NCI-H345 treated with DMSO at 0.1 percent for 48 hours (cell line): ENCODE data around the gene IER2.
"Not testable (repeated sequence)": the region's sequence is repeated elsewhere in the genome, so short reads cannot be mapped to it uniquely, and the experiment has no call there.

Experiments
- DNase-seq: peaks from one replicate; lab custom pipeline; 2025; ENCODE audit not compliant: unreplicated experiment; lab: John Stamatoyannopoulos, UW

Gene IER2

GRCh38 chr19:13163609-13164342, 13.6 kb downstream of the IER2 start:
- DNase-seq, result no peak

- no peak for DNase-seq
Observed at GRCh38 chr19:13164343-13165161, 14.3 kb downstream of the IER2 start.

DNA sequence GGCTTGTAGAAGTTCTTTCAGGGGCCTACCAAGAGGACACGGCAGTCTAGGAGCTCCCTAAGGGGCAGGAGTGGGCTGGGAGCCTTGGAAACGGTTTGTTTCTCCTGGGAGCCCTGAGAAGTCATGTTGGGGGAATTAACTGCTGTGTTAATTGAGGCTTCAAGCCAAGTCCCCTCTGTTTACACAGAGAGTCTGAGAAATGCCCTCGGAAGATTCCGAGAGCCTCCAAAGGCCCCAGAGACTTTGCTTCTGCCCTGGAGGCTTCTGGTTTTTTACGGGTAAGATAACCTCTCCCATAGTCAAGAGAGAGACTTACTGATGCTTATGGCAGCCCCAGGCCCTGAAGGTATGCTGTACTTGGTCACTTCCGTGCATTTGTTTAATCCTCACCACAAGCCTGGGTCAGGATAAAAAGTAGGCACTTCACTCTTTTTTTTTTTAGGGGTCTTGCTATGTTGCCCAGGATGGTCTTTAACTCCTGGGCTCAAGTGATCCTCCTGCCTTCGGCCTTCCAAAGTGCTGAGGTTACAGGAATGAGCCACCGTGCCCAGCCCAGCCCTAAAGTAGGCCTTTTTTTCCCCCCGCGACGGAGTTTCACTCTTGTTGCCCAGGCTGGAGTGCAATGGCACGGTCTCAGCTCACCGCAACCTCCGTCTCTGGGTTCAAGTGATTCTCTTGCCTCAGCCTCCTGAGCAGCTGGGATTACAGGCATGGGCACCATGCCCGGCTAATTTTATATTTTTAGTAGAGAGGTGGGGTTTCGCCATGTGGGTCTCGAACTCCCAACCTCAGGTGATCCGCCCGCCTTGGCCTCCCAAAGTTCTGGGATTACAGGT, 15.2 kb downstream of the IER2 start:
- DNase-seq, result no peak

GRCh38 chr19:13166151-13166550, 15.9 kb downstream of the IER2 start:
- DNase-seq, result not testable (repeated sequence)

- no peak for DNase-seq
Observed at GRCh38 chr19:13169769-13170168, 19.6 kb downstream of the IER2 start.

- DNase-seq, result no peak
Observed at GRCh38 chr19:13171146-13171545, 20.9 kb downstream of the IER2 start.

GRCh38 chr19:13172346-13173138, 22.3 kb downstream of the IER2 start:
- no peak for DNase-seq

DNA sequence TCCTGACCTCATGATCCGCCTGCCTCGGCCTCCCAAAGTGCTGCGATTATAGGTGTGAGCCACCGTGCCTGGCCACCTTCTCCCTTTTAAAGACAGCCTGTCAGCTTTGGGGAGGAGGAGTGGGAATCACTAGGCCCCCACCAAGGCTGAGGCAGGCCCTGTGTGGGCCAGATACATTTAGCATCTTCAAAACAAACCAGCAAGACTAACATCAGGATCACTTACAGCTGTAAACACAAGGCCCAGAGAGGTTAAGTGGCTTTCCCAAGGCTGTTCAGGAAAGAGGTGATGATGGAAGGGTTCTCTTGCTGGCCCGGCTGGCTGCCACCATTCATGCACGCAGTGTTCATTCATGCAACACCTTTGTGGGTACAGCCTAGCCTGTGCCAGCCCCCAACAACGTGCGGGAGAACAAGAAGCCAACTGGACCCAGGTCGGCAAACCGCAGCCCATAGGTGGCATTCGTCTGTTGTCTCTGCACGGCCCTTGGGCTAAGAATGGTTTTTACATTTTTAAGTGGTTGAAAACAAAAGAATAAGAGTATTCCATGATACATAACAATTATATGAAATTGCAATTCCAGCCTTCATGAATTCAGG, 23.0 kb downstream of the IER2 start:
- DNase-seq, result no peak

DNA sequence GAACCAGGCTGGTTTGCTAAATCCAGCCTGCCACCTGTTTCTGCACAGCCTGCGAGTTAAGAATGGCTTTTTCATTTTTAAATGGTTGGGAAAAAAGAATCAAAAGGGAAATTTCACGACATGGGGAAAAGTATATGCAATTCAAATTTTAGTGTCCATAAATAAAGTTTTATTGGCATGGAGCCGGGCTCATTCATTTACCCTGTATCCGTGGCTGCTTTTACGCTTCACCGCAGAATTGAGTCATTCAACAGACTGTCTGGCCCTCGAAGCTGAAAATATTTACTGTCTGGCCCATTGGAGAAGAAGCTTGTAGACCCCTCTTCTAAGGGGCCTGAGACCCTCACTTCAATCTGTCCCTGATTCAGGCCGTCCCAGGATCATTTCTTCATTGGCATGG, 26.1 kb downstream of the IER2 start:
- no peak for DNase-seq

- DNase-seq, result not testable (repeated sequence)
Observed at GRCh38 chr19:13177584-13177983, 27.4 kb downstream of the IER2 start.

DNA sequence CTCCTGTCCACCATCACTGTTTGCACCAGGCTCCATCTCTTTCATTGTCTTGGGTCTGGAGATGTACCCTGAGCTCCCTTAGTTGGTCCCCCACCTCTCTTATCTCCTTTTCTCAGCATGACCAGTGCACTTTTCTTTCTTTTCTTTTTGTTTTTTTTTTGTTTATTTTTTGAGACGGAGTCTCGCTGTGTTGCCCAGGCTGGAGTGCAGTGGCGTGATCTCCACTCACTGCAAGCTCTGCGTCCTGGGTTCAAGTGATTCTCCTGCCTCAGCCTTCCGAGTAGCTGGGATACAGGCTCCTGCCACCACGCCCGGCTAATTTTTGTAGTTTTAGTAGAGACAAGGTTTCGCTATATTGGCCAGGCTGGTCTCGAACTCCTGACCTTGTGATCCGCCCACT, 28.1 kb downstream of the IER2 start:
- DNase-seq, result not testable (repeated sequence)

GRCh38 chr19:13181747-13182388, 31.7 kb downstream of the IER2 start:
- no peak for DNase-seq

DNA sequence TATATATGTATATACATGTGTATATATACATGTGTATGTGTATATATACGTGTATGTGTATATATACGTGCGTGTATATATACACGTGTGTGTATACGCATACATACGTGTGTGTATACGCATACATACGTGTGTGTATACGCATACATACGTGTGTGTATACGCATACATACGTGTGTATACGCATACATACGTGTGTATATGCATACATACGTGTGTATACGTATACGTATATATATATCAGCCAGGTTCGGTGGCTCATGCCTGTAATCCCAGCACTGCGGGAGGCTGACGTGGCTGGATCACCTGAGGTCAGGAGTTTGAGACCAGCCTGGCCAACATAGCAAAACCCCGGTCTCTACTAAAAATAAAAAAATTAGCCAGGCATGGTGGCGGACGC, 34.7 kb downstream of the IER2 start:
- not testable (repeated sequence) for DNase-seq

DNA sequence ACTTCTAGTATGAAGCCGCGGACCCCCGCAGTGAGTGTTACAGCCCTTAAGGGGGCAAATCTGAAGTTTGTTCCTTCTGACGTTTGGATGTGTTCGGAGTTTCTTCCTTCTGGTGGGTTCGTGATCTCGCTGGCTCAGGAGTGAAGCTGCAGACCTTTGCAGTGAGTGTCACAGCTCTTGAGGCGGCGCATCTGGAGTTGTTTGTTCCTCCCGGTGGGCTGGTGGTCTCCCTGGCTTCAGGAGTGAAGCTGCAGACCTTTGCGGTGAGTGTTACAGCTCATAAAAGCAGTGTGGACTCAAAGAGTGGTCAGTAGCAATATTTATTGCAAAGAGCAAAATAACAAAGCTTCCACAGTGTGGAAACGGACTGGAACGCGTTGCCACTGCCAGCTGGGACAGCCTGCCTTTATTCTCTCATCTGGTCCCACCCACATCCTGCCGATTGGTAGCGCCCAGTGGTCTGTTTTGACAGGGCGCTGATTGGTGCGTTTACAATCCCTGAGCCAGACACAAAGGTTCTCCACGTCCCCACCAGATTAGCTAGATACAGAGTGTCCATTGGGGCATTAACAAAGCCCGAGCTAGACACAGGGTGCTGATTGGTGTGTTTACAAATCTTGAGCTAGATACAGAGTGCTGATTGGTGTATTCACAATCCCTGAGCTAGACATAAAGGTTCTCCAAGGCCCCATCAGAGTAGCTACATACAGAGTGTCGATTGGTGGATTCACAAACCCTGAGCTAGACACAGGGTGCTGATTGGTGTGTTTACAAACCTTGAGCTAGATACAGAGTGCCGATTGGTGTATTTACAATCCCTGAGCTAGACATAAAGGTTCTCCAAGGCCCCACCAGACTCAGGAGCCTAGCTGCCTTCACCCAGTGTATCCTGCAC, 35.8 kb downstream of the IER2 start:
- not testable (repeated sequence) for DNase-seq

DNA sequence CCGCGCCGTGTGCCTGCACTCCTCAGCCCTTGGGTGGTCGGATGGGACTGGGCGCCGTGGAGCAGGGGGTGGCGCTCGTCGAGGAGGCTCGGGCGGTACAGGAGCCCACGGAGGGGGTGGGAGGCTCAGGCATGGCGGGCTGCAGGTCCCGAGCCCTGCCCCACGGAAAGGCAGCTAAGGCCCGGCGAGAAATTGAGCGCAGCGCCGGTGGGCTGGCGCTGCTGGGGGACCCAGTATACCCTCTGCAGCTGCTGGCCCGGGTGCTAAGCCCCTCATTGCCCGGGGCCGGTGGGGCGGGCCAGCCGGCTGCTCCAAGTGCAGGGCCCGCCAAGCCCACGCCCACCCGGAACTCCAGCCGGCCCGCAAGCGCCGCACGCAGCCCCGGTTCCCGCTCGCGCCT, 36.5 kb downstream of the IER2 start:
- DNase-seq, result not testable (repeated sequence)

GRCh38 chr19:13187419-13187818, 37.2 kb downstream of the IER2 start:
- no peak for DNase-seq

GRCh38 chr19:13189600-13189999, 39.4 kb downstream of the IER2 start:
- no peak for DNase-seq

DNA sequence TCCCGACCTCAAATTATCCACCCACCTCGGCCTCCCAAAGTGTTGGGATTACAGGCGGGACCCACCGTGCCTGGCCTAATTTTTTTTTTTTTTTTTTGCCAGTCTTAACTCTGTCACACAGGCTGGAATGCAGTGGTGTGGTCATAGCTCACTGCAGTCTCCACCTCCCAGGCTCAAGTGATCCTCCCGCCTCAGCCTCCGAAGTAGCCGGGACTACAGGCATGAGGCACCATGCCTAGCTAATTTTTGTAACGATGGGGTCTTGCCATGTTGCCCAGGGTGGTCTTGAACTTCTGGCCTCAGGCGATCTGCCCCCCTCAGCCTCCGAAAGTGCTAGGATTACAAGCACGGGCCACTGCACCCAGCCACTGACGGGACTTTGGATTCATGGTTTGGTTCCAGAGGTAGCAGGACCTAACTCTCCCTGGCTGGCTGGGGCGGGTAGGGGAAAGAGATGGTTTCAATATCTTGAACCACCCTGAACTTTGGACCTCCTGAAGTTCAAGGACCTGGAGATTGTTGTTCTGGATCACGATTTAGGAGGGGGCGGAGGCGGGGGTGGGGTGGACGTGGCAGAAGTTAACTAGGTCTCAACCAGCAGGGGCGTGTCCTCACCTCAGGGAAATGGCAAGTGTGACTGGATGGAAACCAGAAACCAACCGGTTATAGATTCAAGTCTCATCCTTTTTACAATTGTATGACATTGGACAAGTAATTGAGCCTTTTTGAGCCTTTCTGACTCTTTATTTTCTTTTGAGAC, 40.8 kb downstream of the IER2 start:
- no peak for DNase-seq
